Activated CD4-positive, alpha-beta T cell treated with anti-CD3 and anti-CD28 coated beads, Interleukin-2, amount 10 ng/mL, durations not matched to agents 7 days and 5 days (primary cell): ENCODE results near the gene STON1. TPM values are rescaled to one million over a fixed set of nuclear protein-coding genes. Genes with fewer than 3 reads are reported as not detected.

Source experiments
- CTCF ChIA-PET: fragments of 350-600 bp; sonication (Branson Sonifier 250); formaldehyde crosslinking; loops from one replicate; lab custom pipeline; 2021; ENCODE audit warnings: antibody characterized with exemption; lab: Charles Lee
- POLR2A ChIA-PET: fragments of 350-600 bp; sonication (Branson Sonifier 250); formaldehyde crosslinking; loops from one replicate; lab custom pipeline; 2021; ENCODE audit warnings: antibody characterized with exemption; lab: Charles Lee
- DNase-seq: peaks from one replicate; pipeline ENCODE4 v3.0.0-alpha.2; 2020
- H3K27ac Mint-ChIP-seq: one replicate; pipeline ENCODE4 v1.8.0; 2021; ENCODE audit warnings: mild to moderate bottlenecking, moderate library complexity, mixed read lengths
- H3K27me3 Mint-ChIP-seq: one replicate; pipeline ENCODE4 v1.8.0; 2021; ENCODE audit warnings: mixed read lengths
- H3K36me3 Mint-ChIP-seq: one replicate; pipeline ENCODE4 v1.8.0; 2021; ENCODE audit warnings: low read depth, mixed read lengths
- H3K4me1 Mint-ChIP-seq: one replicate; pipeline ENCODE4 v1.8.0; 2021; ENCODE audit warnings: mixed read lengths
- H3K4me3 Mint-ChIP-seq: one replicate; pipeline ENCODE4 v1.8.0; 2021; ENCODE audit warnings: mild to moderate bottlenecking, moderate library complexity, mixed read lengths
- H3K9me3 Mint-ChIP-seq: one replicate; pipeline ENCODE4 v1.8.0; 2021; ENCODE audit warnings: mixed read lengths
- total RNA-seq, 2 experiments: library from RNA; stranded (reverse); gene quantifications; one replicate each; pipeline ENCODE4 v1.2.3, GENCODE V29; 2021

STON1 gene, protein sequence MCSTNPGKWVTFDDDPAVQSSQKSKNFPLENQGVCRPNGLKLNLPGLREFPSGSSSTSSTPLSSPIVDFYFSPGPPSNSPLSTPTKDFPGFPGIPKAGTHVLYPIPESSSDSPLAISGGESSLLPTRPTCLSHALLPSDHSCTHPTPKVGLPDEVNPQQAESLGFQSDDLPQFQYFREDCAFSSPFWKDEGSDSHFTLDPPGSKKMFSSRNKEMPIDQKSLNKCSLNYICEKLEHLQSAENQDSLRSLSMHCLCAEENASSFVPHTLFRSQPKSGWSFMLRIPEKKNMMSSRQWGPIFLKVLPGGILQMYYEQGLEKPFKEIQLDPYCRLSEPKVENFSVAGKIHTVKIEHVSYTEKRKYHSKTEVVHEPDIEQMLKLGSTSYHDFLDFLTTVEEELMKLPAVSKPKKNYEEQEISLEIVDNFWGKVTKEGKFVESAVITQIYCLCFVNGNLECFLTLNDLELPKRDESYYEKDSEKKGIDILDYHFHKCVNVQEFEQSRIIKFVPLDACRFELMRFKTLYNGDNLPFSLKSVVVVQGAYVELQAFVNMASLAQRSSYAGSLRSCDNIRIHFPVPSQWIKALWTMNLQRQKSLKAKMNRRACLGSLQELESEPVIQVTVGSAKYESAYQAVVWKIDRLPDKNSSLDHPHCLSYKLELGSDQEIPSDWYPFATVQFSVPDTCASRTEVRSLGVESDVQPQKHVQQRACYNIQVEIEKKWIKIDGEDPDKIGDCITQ
- total RNA-seq = 1 to 10 TPM; 1.9 to 2.1 TPM

DNA sequence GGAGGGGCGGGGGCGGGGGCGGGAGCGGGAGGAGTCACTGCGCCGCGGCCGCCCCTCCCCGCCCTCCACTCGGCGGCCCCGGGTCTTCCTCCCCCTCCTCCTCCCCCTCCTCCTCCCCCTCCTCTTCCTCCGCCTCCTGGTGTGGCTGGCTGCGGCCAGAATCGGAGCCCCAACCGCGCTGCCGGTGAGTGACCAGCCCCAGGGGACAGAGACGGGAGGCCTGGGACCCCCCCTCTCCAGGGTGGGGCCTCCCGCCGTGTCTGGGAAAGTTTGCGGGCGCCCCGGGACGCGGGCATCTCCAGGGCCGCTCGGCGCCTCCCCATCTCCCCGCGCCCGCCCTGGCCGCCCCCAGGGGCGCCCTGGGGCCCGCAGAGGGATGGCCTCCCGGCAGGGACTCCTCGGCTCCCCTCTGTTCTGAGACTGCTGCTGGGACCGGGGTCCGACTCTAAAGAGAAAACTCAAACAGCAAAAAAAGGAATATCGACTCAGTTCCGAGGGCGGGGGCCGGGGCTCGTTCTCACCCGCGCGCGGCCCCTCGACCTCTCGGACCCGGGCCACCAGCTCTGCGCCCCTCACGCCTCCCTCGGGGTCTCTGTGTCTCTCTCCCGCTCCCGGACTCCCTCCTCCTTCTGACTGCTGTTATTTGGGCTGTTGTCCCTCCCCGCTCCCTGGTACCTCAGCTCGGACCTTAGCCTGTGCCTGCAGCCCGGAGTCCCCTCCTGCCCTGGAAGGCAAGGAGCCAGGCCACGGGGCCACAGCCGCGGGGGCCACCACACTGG is at the start of gene STON1:
STON1 (plus strand) TSS at position 122 of the 779 bp plus-strand sequence. CDS start 50,480 bp downstream, outside the sequence.
- H3K36me3 Mint-ChIP-seq = peaks cover 2% of the 10 kb centered on the region
- H3K27me3 Mint-ChIP-seq = peaks cover 14% of the 10 kb centered on the region
- H3K4me3 Mint-ChIP-seq = peak within 1 kb of the TSS; percentile 79
- peak within 1 kb of the TSS; percentile 69 for H3K27ac Mint-ChIP-seq
- peaks cover 16% of the 10 kb centered on the region for H3K4me1 Mint-ChIP-seq
- ChIA-PET CTCF (interaction anchor here (1.0 kb wide), 1 partner anchor 10 kb away, joined by 4 read pairs; no protein-coding TSS in a partner anchor), POLR2A (no interaction called here)
- peak; percentile 27 for DNase-seq
- no peaks in the 10 kb centered on the region for H3K9me3 Mint-ChIP-seq

DNA sequence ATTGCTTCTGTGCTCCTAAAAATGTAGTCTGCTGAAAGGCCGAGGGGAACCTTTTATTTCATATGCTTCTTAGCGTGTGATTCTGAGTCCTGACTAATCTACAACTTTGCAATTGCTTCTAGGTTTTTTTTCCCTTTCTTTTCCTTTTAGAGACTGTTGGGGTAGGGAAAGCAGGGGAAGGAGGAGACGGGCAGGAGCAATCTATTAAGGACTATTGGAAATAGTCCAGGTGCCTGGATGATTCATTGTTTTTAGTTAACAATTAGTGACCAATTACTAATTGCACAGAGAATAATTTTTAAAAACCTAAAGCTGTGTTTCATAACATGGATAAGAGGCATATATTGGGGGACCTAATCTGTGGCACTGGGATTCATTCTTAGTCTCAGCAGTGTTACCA is 49.4 kb upstream of the STON1 start:
- ChIA-PET POLR2A (no interaction called here), CTCF (interaction anchor here (0.6 kb wide), 1 partner anchor 13 kb away, joined by 3 read pairs; no protein-coding TSS in a partner anchor)
- DNase-seq = no peak

DNA sequence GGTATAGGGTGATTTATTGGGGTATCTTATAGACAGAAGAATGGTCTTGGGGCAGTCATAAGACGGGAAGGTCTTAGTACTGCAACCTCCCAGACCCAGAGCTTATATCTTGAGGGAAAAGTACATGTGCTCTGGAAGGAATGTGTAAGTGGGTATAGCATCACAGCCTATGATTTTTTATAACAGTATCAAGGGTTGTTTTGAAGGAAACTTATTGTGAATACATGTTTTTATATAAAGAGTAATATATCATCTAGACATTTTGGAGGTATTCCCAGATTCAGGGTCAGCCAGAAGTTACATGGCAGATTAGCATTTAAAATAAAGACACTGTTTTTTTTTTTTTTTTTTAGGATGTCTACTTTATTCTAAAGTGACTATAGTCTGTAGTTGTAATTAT is 47.6 kb upstream of the STON1 start:
- H3K4me1 Mint-ChIP-seq = no peaks in the 10 kb centered on the region
- DNase-seq = no peak
- H3K27me3 Mint-ChIP-seq = no peaks in the 10 kb centered on the region
- ChIA-PET POLR2A (no interaction called here), CTCF (interaction anchor here (1.1 kb wide), 1 partner anchor 19 kb away, joined by 3 read pairs; no protein-coding TSS in a partner anchor)
- H3K4me3 Mint-ChIP-seq = no peak overlapping the region
- H3K27ac Mint-ChIP-seq = no peak overlapping the region
- H3K9me3 Mint-ChIP-seq = no peaks in the 10 kb centered on the region
- peaks cover 67% of the 10 kb centered on the region for H3K36me3 Mint-ChIP-seq

More for the DNA sequence above, 49.4 kb upstream of the STON1 start:
- Mint-ChIP-seq H3K27me3 (no peaks in the 10 kb centered on the region), H3K36me3 (peaks cover 65% of the 10 kb centered on the region), H3K4me3 (no peak overlapping the region), H3K9me3 (no peaks in the 10 kb centered on the region), H3K4me1 (no peaks in the 10 kb centered on the region), H3K27ac (no peak overlapping the region)

DNA sequence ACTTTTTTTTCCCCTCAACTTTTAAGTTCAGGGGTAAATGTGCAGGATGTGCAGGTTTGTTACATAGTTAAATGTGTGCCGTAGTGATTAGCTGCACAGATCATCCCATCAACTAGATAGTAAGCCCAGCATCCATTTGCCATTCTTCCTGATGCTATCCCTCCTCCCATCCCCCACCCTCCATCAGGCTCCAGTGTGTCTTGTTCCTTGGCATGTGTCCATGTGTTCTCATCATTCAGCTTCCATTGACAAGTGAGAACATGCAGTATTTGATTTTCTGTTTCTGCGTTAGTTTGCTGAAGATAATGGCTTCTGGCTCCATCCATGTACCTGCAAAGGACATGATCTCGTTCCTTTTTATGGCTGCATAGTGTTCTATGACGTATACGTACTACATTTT is 47.2 kb upstream of the STON1 start:
- Mint-ChIP-seq H3K4me3 (no peak overlapping the region), H3K9me3 (no peaks in the 10 kb centered on the region), H3K27ac (no peak overlapping the region), H3K27me3 (no peaks in the 10 kb centered on the region), H3K4me1 (no peaks in the 10 kb centered on the region), H3K36me3 (peaks cover 64% of the 10 kb centered on the region)
- ChIA-PET POLR2A (no interaction called here), CTCF (interaction anchor here (1.1 kb wide), 1 partner anchor 20 kb away, joined by 3 read pairs; no protein-coding TSS in a partner anchor)
- no peak for DNase-seq

DNA sequence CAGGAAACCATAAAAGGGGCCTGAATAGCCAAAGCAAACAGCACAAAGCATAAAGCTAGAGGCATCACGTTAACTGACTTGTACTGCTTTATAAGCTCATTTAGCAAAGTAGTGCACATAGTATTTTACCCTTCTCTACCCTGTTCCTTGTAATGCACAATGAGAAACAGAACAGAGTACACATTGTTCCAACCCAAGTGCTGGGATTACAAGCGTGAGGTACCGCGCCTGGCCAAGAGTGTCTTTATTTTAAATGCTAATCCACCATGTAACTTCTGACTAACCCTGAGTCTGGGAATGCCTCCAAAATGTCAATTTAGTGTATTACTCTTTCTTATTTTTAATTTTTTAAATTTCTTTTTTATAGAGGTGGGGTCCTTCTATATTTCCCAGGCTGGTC is 46.4 kb upstream of the STON1 start:
- no peak overlapping the region for H3K27ac Mint-ChIP-seq
- H3K4me1 Mint-ChIP-seq = no peaks in the 10 kb centered on the region
- DNase-seq = no peak
- ChIA-PET CTCF (no interaction called here), POLR2A (interaction anchor here (0.6 kb wide), 1 partner anchor 69 kb away, joined by 3 read pairs; no protein-coding TSS in a partner anchor)
- no peaks in the 10 kb centered on the region for H3K27me3 Mint-ChIP-seq
- peaks cover 65% of the 10 kb centered on the region for H3K36me3 Mint-ChIP-seq
- H3K9me3 Mint-ChIP-seq = no peaks in the 10 kb centered on the region
- no peak overlapping the region for H3K4me3 Mint-ChIP-seq

DNA sequence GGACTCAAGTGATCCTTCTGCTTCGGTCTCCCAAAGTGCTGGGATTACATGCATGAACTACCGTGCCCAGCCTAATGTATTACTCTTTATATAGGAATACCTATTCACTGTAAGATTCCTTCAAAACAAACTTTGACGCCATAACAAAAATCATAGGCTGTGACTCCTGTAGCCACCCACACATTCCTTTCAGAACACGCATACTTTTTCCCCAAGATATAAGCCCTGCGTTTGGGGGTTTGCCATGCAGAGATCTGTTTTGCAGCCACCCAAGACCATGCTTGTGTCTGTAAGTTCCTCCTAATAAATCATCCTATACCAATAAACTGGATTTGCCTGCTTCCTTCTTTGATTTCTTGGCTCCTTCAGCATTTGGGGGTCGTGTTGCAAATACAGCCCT is 46.0 kb upstream of the STON1 start:
- no peak overlapping the region for H3K4me3 Mint-ChIP-seq
- POLR2A ChIA-PET = interaction anchor here (0.6 kb wide), 1 partner anchor 69 kb away, joined by 3 read pairs; no protein-coding TSS in a partner anchor
- CTCF ChIA-PET = no interaction called here
- no peaks in the 10 kb centered on the region for H3K9me3 Mint-ChIP-seq
- no peaks in the 10 kb centered on the region for H3K27me3 Mint-ChIP-seq
- DNase-seq = no peak
- no peaks in the 10 kb centered on the region for H3K4me1 Mint-ChIP-seq
- no peak overlapping the region for H3K27ac Mint-ChIP-seq
- H3K36me3 Mint-ChIP-seq = peaks cover 64% of the 10 kb centered on the region

DNA sequence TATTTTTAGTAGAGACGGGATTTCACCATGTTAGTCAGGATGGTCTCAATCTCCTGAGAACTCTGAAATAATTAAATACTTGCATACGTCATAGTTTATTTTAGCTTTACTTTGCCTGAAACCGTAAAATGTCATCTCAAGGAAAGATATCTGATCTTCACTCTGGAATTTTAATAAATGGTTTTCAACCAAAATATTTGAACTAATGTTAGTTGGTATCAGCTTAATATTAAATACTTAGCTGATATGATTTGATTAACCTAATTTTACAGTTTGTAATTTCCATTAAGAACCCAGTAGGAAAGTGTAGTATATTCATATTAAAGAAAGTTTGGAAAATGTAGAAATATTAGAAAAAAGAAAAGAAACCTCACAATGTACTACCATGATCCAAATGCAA is 41.4 kb upstream of the STON1 start:
- Mint-ChIP-seq H3K4me1 (no peaks in the 10 kb centered on the region), H3K36me3 (peaks cover 45% of the 10 kb centered on the region), H3K27ac (no peak overlapping the region), H3K27me3 (no peaks in the 10 kb centered on the region), H3K4me3 (no peak overlapping the region), H3K9me3 (no peaks in the 10 kb centered on the region)
- ChIA-PET POLR2A (no interaction called here), CTCF (no interaction called here)
- DNase-seq = no peak

DNA sequence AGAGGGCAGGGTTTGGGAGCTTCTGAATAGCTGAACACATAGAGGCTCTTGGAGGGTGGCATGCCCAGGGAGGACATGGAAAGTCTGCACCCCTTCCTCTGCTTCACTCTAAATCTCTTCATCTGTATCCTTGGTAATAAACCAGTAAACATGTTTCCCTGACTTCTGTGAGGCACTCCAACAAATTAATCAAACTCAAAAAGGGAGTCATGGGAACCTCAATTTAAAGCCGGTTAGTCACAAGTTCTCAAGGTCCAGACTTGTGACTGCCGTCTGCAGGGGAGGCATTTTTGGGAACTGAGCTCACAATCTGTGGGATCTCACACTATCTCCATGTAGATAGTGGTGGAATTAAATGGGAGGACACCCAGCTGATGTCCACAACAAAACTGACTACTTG is 33.1 kb upstream of the STON1 start:
- Mint-ChIP-seq H3K4me3 (no peak overlapping the region), H3K27ac (no peak overlapping the region), H3K9me3 (no peaks in the 10 kb centered on the region), H3K36me3 (peaks cover 57% of the 10 kb centered on the region), H3K27me3 (no peaks in the 10 kb centered on the region), H3K4me1 (no peaks in the 10 kb centered on the region)
- ChIA-PET CTCF (no interaction called here), POLR2A (no interaction called here)
- no peak for DNase-seq

DNA sequence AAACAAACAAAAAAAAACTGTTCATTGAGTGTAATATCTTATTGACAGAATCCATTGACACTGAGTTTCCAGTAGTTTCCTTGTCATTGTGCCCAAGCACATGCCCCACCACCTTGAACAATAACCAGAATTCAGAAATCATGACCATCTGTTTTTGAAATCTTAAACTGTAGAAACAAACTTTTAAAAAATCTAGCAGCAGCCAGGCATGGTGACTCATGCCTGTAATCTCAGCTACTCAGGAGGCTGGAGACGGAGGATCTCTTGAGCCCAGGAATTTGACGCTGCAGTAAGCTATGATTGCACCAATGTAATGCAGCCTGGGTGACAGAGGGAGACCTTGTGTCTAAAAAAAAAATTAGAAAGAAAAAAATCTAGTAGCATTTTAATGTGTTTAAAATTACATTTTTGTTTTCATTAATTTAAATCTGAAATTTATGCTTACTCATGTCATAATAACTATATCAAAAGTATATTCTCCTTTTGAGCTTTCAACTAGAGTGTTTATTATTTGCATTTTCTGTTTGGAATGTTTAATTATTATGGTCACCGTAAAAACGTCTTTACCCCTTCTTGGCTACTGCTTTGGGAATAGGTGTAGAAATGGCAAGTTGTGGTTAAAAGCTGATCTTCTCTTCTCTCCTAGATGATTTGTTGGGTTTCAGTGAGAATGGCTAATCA is 25.2 kb upstream of the STON1 start:
- Mint-ChIP-seq H3K4me1 (peaks cover 19% of the 10 kb centered on the region), H3K27me3 (no peaks in the 10 kb centered on the region), H3K4me3 (no peak overlapping the region), H3K9me3 (no peaks in the 10 kb centered on the region), H3K27ac (no peak overlapping the region), H3K36me3 (peaks cover 53% of the 10 kb centered on the region)
- ChIA-PET POLR2A (no interaction called here), CTCF (interaction anchor here (0.8 kb wide), 1 partner anchor 30 kb away, joined by 3 read pairs; no protein-coding TSS in a partner anchor)
- DNase-seq = no peak

DNA sequence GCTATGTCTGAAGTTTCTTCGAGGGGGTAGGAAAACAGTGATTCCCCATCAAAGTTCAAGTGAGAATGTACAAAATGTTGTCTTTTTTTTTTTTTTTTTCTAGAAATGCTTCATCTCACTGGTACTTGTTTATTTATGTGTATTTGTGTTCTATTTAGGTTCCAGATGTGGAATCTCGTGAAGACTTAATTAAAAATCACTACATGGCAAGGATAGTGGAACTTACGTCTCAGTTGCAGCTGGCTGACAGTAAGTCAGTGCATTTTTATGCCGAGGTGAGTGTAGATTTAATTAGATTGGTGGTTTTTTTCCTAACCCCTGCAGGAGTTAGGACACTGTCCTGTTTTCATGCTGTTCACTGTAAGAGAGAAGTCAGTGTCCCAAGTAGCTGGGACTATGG is 22.8 kb upstream of the STON1 start:
- no peak for DNase-seq
- CTCF ChIA-PET = no interaction called here
- POLR2A ChIA-PET = no interaction called here
- H3K27ac Mint-ChIP-seq = peak overlapping the region; percentile 46
- H3K9me3 Mint-ChIP-seq = no peaks in the 10 kb centered on the region
- H3K36me3 Mint-ChIP-seq = peaks cover 47% of the 10 kb centered on the region
- H3K4me1 Mint-ChIP-seq = peaks cover 27% of the 10 kb centered on the region
- no peak overlapping the region for H3K4me3 Mint-ChIP-seq
- no peaks in the 10 kb centered on the region for H3K27me3 Mint-ChIP-seq

DNA sequence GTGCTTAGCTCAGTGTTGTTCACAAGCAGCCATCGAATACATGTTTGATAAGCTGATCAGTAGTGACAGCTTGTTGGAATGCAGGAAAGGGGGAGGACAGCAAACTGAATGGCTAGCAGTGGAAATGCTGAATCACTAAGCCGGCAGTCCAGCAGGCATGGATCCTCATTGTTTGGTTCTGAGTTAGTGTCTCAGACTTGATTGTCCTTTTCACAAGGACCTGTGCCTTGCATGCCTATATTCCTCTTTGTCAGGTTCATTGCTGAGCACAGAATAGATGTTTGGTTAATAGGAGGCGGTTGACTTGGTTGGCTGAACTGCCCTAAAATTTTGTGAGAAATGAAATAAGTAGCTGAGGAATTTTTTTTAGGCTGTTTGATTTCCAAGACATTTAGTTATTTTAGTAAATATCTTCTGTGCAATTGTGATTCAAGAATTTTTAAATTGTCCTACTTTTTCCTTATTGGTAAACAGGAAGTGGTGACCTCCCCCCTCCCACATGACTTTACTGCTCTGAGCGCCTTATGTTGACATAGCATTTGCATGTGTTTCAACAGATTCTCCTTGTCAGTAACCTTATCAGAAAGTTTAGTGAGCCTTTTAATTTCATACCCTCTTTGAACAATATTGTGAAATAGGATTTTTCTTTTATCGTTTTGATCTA is 21.4 kb upstream of the STON1 start:
- Mint-ChIP-seq H3K27me3 (no peaks in the 10 kb centered on the region), H3K9me3 (no peaks in the 10 kb centered on the region), H3K27ac (peak overlapping the region; percentile 84), H3K36me3 (peaks cover 57% of the 10 kb centered on the region), H3K4me1 (peaks cover 27% of the 10 kb centered on the region), H3K4me3 (no peak overlapping the region)
- ChIA-PET CTCF (no interaction called here), POLR2A (no interaction called here)
- no peak for DNase-seq
